Lower leg skin (tissue), 3 donors: Measurements from ENCODE around the gene KCNH5.

Experiments
- CTCF ChIP-seq, 3 donors: fragments of 450-650 bp; IDR thresholded peaks; one replicate each; pipeline ENCODE4 v1.5.1; 2016; ENCODE audit warnings: antibody characterized with exemption in 3 of 3, mild to moderate bottlenecking in 3 of 3, moderate library complexity in 2 of 3
- POLR2A ChIP-seq, 2 donors: fragments of 450-650 bp; IDR thresholded peaks; one replicate each; pipeline ENCODE4 v1.6.1; 2016 to 2017; ENCODE audit warnings: antibody characterized with exemption in 2 of 2, mild to moderate bottlenecking in 1 of 2, moderate library complexity in 1 of 2

GRCh38 chr14:63039866-63040265 is 5.4 kb downstream of the KCNH5 start:
- no peak for TF ChIP-seq CTCF (IDR thresholded peaks at IDR 0.05)
- no peak for TF ChIP-seq POLR2A (IDR thresholded peaks at IDR 0.05)
